Measurements from ENCODE around the gene ABCA12. TPM values are rescaled to one million over a fixed set of nuclear protein-coding genes. Genes with fewer than 3 reads are reported as not detected.
A peak's percentile ranks its signal among the peaks of the same experiment; 100 is the strongest.

ABCA12 gene
- polyA plus RNA-seq, 1 of the 3 experiments (the other 2 are of a cell fraction) = 0.07 TPM

DNA sequence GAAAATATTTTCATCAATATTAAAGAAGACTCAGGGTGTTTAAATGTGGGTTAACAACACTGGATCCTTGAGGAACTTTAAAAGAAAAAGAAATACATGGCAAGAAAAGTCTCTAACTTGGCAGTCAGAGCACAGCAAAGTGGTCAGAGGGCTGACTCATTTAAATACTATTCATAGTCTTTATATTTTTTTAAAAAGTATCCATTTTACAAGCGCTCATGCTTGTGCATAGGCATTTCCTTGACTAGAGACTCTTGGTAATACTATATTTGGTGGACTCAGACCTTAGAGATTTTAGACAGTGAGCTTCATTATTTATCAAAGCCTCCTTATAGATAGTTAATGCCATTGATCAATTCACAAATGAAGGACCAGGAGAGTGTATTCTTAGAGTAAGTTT is 110.2 kb downstream of the ABCA12 start:
- Histone ChIP-seq H3K27me3 (ENCODE audit: insufficient read depth) (no peaks in the 10 kb centered on the region), H3F3A (replicated peaks; ENCODE audit: insufficient read depth) (peaks cover 4% of the 10 kb centered on the region), H3K4me1 (ENCODE audit: control insufficient read depth in 1 of 2, insufficient read depth in 2 of 2, low read depth in 1 of 2, low read length in 1 of 2) (peaks cover 0 to 14% of the 10 kb centered on the region in 2 experiments; a peak in 2 of 4 replicates), H4K20me1 (ENCODE audit: insufficient read depth) (no peaks in the 10 kb centered on the region), H3K9me3 (no peaks in the 10 kb centered on the region), H3K36me3 (replicated peaks in 1 of 2; ENCODE audit: control insufficient read depth in 1 of 2, insufficient read depth in 2 of 2, low read length in 1 of 2) (no peaks in the 10 kb centered on the region), H3K9ac (no peak overlapping the region), H3K9me2 (no peaks in the 10 kb centered on the region), H3K79me2 (ENCODE audit: insufficient read depth) (no peaks in the 10 kb centered on the region), H3K27ac (ENCODE audit: low read depth in 2 of 2, low read length in 1 of 2) (peak overlapping the region in 1 of 2 experiments; percentile 48; a peak in 3 of 4 replicates), H3K4me2 (no peak overlapping the region), H3K4me3 (ENCODE audit: low read depth in 2 of 2, low read length in 1 of 2) (no peak overlapping the region), H2AFZ (ENCODE audit: low read depth) (no peak overlapping the region)
- CTCF ChIA-PET = no interaction called here
- POLR2A ChIA-PET = no interaction called here
- 5% methylated on average over 1 of the region's 1 CpG for WGBS (ENCODE audit: low lambda C conversion rate)
- no peak for DNase-seq
- no peak for TF ChIP-seq EP300 (IDR thresholded peaks at IDR 0.05; ENCODE audit: borderline replicate concordance in 1 of 2, low read depth in 1 of 2, low read length in 1 of 2)
- peak; percentile 29; the same call in 1 of the 2 replicates for TF ChIP-seq FOSL2 (IDR thresholded peaks at IDR 0.05; ENCODE audit: borderline replicate concordance, low read depth)
- TF ChIP-seq, protein P1, sequence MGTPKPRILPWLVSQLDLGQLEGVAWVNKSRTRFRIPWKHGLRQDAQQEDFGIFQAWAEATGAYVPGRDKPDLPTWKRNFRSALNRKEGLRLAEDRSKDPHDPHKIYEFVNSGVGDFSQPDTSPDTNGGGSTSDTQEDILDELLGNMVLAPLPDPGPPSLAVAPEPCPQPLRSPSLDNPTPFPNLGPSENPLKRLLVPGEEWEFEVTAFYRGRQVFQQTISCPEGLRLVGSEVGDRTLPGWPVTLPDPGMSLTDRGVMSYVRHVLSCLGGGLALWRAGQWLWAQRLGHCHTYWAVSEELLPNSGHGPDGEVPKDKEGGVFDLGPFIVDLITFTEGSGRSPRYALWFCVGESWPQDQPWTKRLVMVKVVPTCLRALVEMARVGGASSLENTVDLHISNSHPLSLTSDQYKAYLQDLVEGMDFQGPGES (IDR thresholded peaks at IDR 0.05; ENCODE audit: low read depth, low read length) = no peak
- peak; percentile 44 for TF ChIP-seq JUND (IDR thresholded peaks at IDR 0.05)

GRCh38 chr2:215027779-215028178 is 110.6 kb downstream of the ABCA12 start:
- CTCF ChIA-PET = no interaction called here
- no peak for DNase-seq
- 46% methylated on average over 2 of the region's 2 CpGs for WGBS (ENCODE audit: low lambda C conversion rate)
- Histone ChIP-seq H3K4me3 (ENCODE audit: low read depth in 2 of 2, low read length in 1 of 2) (no peak overlapping the region), H3K36me3 (replicated peaks in 1 of 2; ENCODE audit: control insufficient read depth in 1 of 2, insufficient read depth in 2 of 2, low read length in 1 of 2) (no peaks in the 10 kb centered on the region), H3K27me3 (ENCODE audit: insufficient read depth) (no peaks in the 10 kb centered on the region), H3K9me2 (no peaks in the 10 kb centered on the region), H3K9me3 (no peaks in the 10 kb centered on the region), H3F3A (replicated peaks; ENCODE audit: insufficient read depth) (peaks cover 4% of the 10 kb centered on the region), H3K9ac (no peak overlapping the region), H2AFZ (ENCODE audit: low read depth) (no peak overlapping the region), H3K4me2 (no peak overlapping the region), H3K79me2 (ENCODE audit: insufficient read depth) (no peaks in the 10 kb centered on the region), H3K27ac (ENCODE audit: low read depth in 2 of 2, low read length in 1 of 2) (peak overlapping the region in 1 of 2 experiments; percentile 48; a peak in 3 of 4 replicates), H3K4me1 (ENCODE audit: control insufficient read depth in 1 of 2, insufficient read depth in 2 of 2, low read depth in 1 of 2, low read length in 1 of 2) (peaks cover 0 to 10% of the 10 kb centered on the region in 2 experiments; a peak in 2 of 4 replicates), H4K20me1 (ENCODE audit: insufficient read depth) (no peaks in the 10 kb centered on the region)
- POLR2A ChIA-PET = no interaction called here
- no peak for TF ChIP-seq ELF1 (IDR thresholded peaks at IDR 0.05)
- TF ChIP-seq EP300 (IDR thresholded peaks at IDR 0.05; ENCODE audit: borderline replicate concordance in 1 of 2, low read depth in 1 of 2, low read length in 1 of 2) = no peak
- no peak for TF ChIP-seq TAF1 (IDR thresholded peaks at IDR 0.05; ENCODE audit: borderline replicate concordance, low read depth, low read length)
- no peak for TF ChIP-seq TEAD4 (IDR thresholded peaks at IDR 0.05; ENCODE audit: borderline replicate concordance, insufficient read depth)
- TF ChIP-seq, protein P2, sequence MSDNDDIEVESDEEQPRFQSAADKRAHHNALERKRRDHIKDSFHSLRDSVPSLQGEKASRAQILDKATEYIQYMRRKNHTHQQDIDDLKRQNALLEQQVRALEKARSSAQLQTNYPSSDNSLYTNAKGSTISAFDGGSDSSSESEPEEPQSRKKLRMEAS (IDR thresholded peaks at IDR 0.05; ENCODE audit: low read depth) = no peak
- TF ChIP-seq RCOR1 (IDR thresholded peaks at IDR 0.05; ENCODE audit: low read length) = no peak
- no peak for TF ChIP-seq GATA2 (CRISPR knock-in tag; IDR thresholded peaks at IDR 0.05)
- no peak for TF ChIP-seq RAD21 (IDR thresholded peaks at IDR 0.05; ENCODE audit: low read length)
- TF ChIP-seq, protein P1 (IDR thresholded peaks at IDR 0.05; ENCODE audit: low read depth, low read length) = no peak
- TF ChIP-seq POLR2AphosphoS5 (IDR thresholded peaks at IDR 0.05; ENCODE audit: low read depth, low read length) = no peak
- no peak for TF ChIP-seq YY1 (IDR thresholded peaks at IDR 0.05; ENCODE audit: low read depth)
- TF ChIP-seq CHD2 (IDR thresholded peaks at IDR 0.05; ENCODE audit: low read length, partially characterized antibody) = no peak
- TF ChIP-seq, protein P3, sequence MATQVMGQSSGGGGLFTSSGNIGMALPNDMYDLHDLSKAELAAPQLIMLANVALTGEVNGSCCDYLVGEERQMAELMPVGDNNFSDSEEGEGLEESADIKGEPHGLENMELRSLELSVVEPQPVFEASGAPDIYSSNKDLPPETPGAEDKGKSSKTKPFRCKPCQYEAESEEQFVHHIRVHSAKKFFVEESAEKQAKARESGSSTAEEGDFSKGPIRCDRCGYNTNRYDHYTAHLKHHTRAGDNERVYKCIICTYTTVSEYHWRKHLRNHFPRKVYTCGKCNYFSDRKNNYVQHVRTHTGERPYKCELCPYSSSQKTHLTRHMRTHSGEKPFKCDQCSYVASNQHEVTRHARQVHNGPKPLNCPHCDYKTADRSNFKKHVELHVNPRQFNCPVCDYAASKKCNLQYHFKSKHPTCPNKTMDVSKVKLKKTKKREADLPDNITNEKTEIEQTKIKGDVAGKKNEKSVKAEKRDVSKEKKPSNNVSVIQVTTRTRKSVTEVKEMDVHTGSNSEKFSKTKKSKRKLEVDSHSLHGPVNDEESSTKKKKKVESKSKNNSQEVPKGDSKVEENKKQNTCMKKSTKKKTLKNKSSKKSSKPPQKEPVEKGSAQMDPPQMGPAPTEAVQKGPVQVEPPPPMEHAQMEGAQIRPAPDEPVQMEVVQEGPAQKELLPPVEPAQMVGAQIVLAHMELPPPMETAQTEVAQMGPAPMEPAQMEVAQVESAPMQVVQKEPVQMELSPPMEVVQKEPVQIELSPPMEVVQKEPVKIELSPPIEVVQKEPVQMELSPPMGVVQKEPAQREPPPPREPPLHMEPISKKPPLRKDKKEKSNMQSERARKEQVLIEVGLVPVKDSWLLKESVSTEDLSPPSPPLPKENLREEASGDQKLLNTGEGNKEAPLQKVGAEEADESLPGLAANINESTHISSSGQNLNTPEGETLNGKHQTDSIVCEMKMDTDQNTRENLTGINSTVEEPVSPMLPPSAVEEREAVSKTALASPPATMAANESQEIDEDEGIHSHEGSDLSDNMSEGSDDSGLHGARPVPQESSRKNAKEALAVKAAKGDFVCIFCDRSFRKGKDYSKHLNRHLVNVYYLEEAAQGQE (IDR thresholded peaks at IDR 0.05; ENCODE audit: low read depth, low read length) = no peak
- no peak for TF ChIP-seq MEF2A (IDR thresholded peaks at IDR 0.05; ENCODE audit: borderline replicate concordance, low read depth)
- no peak for TF ChIP-seq JUND (IDR thresholded peaks at IDR 0.05)
- no peak for TF ChIP-seq TCF12 (IDR thresholded peaks at IDR 0.05)
